GM18868 (cell line): Measurements from ENCODE around the gene PDK1.

Experiments used
- ATAC-seq: cut with Tn5 transposase; IDR thresholded peaks from one replicate; pipeline ENCODE4 v1.9.1; 2021; ENCODE audit warnings: mild to moderate bottlenecking, moderate library complexity; ENCODE audit not compliant: unreplicated experiment

Gene PDK1

DNA sequence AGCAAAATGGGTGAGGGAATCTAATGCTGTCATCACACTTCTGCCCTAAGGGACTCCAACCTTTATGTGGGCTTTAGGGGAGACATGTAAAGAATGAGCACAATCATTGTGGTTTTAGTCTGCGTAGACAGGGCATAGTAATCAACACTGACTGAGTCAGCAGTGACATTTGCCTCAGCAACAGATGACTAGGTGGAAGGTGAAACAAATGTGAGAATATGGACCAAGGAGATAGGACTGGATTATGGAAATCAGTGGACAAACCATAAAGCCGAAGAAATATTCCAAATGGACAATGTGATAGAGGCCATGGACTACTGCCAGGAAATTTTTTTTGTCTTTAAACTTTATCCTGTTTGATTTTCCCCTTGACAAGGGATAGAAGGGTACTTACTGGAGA is 83.9 kb downstream of the PDK1 start:
- no peak for ATAC-seq

DNA sequence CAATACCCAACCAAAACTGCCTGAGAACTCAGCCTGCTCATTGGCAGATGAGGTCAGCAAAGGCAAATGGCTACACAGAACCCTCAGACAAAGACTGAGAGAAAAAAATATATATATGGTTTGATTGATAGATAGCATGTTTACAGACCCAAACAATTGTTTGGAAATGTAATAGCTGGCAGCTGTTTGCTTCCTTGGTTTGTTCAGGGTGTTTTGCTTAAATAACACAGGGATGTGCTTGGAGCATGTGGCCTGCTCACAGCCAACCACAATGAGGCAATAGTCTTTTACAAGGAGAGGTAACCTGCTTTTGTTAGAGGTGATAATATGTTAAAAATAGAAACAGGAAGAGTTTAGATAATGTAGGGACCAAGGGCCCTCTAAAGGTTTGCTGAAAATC is 84.5 kb downstream of the PDK1 start:
- ATAC-seq: no peak

DNA sequence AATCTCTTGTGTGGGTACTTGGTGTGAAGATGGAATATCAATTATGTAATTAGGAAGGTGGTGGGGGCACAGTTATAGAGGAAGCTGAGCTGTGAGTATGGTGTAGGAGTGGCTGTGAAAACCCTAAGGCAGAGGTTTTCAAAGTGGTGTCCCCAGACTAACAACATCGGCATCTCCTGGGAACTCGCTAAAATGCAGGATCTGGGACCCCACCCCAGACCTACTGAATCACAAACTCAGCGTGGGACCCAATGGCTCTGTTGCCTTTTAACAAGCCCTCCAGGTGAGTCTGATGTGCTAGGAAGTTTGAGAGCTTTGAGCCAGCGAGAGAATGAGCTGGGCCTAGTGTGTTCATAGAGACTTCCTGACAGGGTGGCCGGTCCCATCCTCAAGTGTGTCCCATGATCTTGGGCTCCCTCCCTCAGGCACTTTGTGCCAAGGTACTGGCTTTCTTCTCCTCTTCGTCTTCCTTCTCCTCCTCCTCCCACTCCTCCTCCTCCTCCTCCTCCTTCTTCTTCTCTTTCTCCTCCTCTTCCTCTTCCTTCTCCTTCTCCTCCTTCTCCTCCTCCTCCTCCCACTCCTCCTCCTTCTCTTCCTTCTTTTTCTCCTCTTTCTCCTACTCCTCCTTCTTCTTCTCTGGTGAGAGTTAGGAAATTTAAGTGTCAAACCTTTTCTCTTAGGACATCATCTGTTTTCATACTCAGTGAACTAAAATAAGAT is 86.6 kb downstream of the PDK1 start:
- ATAC-seq: no peak

DNA sequence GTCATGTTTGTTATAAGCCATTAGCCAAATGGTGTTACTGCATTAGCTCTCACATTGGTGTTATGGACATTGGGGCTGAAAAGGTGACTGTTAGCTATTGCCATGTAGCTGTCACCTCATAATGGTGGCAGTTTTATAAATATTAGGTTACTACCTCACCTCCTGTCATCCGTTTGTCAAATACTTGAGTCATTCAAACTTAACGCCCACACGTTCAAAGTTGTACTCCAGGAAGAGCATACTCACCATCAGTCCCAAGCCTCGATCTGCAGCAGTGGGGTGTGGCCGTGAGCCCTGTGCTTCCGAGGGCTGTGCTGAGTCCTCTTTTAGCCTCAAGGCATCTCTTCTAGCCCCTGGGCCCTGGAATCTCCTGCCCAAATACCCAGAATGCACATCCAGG is 87.3 kb downstream of the PDK1 start:
- ATAC-seq: no peak

DNA sequence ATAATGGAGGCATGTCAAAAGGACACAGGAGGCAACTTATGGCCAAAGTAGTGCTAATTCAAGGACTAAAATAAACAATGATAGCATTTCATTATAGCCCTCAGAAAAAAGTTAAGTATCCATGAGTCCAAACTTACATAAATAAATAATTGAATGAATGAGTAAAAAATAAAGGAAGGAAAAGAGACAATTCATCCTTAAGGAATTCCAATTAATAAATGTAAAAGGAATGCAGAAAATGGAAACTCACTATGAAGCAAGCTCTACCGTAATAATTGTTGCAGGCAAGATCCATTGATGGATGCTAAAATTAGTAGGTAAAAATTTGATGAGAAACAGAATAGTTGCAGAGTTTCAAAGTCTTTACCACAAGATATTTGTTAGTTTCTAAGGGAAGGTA is 91.5 kb downstream of the PDK1 start:
- no peak for ATAC-seq

DNA sequence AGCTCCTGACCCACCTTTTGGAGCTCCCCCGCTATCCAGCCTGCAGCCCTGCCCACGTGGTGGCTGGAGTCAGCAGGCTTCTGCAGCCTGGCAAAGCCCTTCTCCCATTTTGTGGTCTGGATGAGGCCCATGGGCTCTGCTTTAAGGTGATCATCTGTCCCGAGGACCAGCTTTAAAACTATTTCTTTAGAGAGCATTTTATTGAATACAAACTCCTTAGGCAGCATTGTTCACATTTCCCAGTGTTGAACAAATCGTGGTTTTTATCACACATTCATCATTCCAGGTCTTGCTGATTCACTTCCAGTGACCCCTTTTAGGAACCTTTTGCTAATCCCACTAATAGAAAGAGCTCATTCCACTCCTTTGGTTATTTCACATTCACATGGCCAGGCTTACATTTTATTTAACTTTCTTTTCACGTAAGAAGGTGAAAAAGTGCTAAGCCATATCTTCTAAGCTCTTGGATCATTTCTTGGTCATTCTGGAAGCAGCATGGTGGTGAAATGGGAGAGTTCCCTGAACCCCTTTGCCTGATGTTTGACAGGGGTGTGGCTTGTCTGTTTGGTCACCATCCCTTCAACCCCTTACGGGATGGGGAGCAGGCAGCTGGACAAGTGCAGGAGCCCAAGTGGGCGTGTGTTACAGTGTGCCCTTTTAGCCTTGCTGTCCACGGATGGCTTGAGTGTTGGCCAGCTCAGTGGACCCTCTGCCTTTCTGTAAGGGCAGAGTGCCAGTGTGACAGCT is 99.4 kb downstream of the PDK1 start:
- ATAC-seq: no peak

DNA sequence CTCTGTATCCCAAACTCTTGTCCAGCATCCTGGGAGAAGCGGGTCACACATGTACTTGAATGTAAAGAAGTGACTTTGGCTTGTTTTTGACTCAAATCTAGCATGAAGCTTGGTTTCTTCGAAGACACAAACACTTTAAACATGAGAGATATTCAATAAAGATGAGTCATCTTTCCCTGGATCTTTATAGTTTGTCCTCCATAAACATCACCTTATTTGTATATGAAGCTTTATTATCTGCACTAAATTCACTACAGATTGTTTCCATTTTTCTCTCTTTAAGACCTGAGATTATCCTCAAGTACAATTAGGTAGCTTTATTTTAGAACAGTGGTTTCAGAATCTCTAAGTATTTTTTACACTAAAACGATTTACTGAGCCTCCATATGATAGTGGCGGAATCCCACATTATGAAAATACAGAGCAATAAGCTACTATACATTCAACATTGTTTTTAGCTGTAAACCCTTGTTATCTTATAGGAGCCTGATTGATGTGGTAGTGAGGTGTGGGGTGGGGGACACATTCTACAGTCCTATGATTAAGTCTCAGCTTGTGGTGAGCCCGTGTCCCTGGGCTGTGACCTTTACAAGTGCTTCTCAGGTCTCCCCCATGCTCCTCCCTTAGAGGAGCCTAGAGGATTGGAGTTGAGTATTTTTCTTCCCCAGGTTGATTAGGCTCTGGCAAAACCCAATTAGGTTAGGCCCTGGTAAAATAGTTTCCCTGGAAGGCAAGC is 100.1 kb downstream of the PDK1 start:
- ATAC-seq: no peak
